ENCODE results near the gene CACNA1I.

DNA sequence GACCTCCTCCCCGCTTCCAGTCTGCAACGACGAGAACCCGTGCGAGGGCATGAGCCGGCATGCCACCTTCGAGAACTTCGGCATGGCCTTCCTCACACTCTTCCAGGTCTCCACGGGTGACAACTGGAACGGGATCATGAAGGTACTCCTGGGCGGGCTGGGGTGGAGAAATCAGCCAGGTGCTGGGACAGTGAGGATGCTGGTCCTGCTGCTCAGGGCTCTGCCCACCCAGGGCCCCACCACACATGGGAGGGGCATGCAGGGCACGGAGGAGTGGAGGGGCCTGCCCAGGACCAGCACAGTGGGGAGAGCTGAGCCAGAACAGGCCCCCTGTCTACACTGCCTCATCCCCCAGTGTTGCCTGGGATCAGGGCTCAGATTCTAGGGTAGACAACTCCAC, 107.4 kb downstream of the CACNA1I start:
- TF ChIP-seq CTCF (IDR thresholded peaks at IDR 0.05 in 2 of 3, conservative IDR thresholded peaks at IDR 0.05 in 1 of 3; ENCODE audit: borderline replicate concordance in 1 of 3, insufficient read depth in 1 of 3, low read depth in 2 of 3, low read length in 2 of 3) (no peak), POLR2A (IDR thresholded peaks at IDR 0.05; ENCODE audit: borderline replicate concordance, extremely low read depth, insufficient read depth, insufficient read length) (no peak), FOSL1 (IDR thresholded peaks at IDR 0.05; ENCODE audit: low read depth) (no peak), CEBPB (IDR thresholded peaks at IDR 0.05; ENCODE audit: low read depth) (no peak), ELF1 (IDR thresholded peaks at IDR 0.05; ENCODE audit: borderline replicate concordance, low read depth) (no peak), EZH2 (IDR thresholded peaks at IDR 0.05) (no peak), RAD21 (IDR thresholded peaks at IDR 0.05; ENCODE audit: low read depth) (no peak), POLR2AphosphoS5 (IDR thresholded peaks at IDR 0.05; ENCODE audit: low read depth, low read length) (no peak), TCF7L2 (IDR thresholded peaks at IDR 0.05; ENCODE audit: borderline replicate concordance, extremely low read depth, insufficient read depth, insufficient read length) (no peak), ZNF274 (IDR thresholded peaks at IDR 0.05; ENCODE audit: low read depth, low read length) (no peak)
- TF ChIP-seq, protein P1, sequence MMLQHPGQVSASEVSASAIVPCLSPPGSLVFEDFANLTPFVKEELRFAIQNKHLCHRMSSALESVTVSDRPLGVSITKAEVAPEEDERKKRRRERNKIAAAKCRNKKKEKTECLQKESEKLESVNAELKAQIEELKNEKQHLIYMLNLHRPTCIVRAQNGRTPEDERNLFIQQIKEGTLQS (IDR thresholded peaks at IDR 0.05), result no peak
- TF ChIP-seq, protein P2, sequence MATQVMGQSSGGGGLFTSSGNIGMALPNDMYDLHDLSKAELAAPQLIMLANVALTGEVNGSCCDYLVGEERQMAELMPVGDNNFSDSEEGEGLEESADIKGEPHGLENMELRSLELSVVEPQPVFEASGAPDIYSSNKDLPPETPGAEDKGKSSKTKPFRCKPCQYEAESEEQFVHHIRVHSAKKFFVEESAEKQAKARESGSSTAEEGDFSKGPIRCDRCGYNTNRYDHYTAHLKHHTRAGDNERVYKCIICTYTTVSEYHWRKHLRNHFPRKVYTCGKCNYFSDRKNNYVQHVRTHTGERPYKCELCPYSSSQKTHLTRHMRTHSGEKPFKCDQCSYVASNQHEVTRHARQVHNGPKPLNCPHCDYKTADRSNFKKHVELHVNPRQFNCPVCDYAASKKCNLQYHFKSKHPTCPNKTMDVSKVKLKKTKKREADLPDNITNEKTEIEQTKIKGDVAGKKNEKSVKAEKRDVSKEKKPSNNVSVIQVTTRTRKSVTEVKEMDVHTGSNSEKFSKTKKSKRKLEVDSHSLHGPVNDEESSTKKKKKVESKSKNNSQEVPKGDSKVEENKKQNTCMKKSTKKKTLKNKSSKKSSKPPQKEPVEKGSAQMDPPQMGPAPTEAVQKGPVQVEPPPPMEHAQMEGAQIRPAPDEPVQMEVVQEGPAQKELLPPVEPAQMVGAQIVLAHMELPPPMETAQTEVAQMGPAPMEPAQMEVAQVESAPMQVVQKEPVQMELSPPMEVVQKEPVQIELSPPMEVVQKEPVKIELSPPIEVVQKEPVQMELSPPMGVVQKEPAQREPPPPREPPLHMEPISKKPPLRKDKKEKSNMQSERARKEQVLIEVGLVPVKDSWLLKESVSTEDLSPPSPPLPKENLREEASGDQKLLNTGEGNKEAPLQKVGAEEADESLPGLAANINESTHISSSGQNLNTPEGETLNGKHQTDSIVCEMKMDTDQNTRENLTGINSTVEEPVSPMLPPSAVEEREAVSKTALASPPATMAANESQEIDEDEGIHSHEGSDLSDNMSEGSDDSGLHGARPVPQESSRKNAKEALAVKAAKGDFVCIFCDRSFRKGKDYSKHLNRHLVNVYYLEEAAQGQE (IDR thresholded peaks at IDR 0.05; ENCODE audit: low read depth), result no peak
